Mesenchymal stem cell (in vitro differentiated cells and primary cell): ENCODE measurements around the gene ZC3H4.
A peak's percentile ranks its signal among the peaks of the same experiment; 100 is the strongest.

Experiments used
- DNase-seq: peaks from one replicate; pipeline ENCODE4 v3.0.0-alpha.2; 2013
- H2AFZ ChIP-seq: one replicate; pipeline ENCODE4 v1.6.1; 2013; ENCODE audit warnings: low read depth, mild to moderate bottlenecking, control low read depth, inconsistent platforms, low read length, moderate library complexity
- H2AK5ac ChIP-seq: 2 replicates; pipeline ENCODE4 v1.6.1; 2013; ENCODE audit warnings: low read length, moderate library complexity, mild to moderate bottlenecking, inconsistent platforms; ENCODE audit not compliant: severe bottlenecking
- H2BK120ac ChIP-seq: one replicate; pipeline ENCODE4 v1.6.1; 2013; ENCODE audit warnings: low read depth, mild to moderate bottlenecking, inconsistent platforms, low read length, moderate library complexity
- H2BK12ac ChIP-seq, 2 experiments: one replicate each; pipeline ENCODE4 v1.6.1; 2013; ENCODE audit warnings: inconsistent platforms in 2 of 2, low read length in 2 of 2, mild to moderate bottlenecking in 2 of 2, moderate library complexity in 2 of 2, control low read depth in 1 of 2
- H2BK15ac ChIP-seq: one replicate; pipeline ENCODE4 v1.6.1; 2013; ENCODE audit warnings: mild to moderate bottlenecking, low read depth, inconsistent platforms; ENCODE audit not compliant: poor library complexity, severe bottlenecking
- H2BK5ac ChIP-seq: 2 replicates; pipeline ENCODE4 v1.6.1; 2013; ENCODE audit warnings: low read depth, mild to moderate bottlenecking, low read length, control low read depth, inconsistent platforms; ENCODE audit not compliant: poor library complexity, severe bottlenecking
- H3K14ac ChIP-seq, 2 experiments: one replicate each; pipeline ENCODE4 v1.6.1; 2013; ENCODE audit warnings: inconsistent platforms in 2 of 2, low read length in 2 of 2, control low read depth in 1 of 2, mild to moderate bottlenecking in 1 of 2, moderate library complexity in 1 of 2
- H3K18ac ChIP-seq, 2 experiments: one replicate each; pipeline ENCODE4 v1.6.1; 2013; ENCODE audit warnings: inconsistent platforms in 2 of 2, low read length in 2 of 2, control low read depth in 1 of 2, low read depth in 1 of 2, mild to moderate bottlenecking in 1 of 2
- H3K23ac ChIP-seq, 2 experiments: one replicate each; pipeline ENCODE4 v1.6.1; 2013; ENCODE audit warnings: inconsistent platforms in 2 of 2, low read length in 2 of 2, mild to moderate bottlenecking in 2 of 2, moderate library complexity in 2 of 2, control low read depth in 1 of 2
- H3K27ac ChIP-seq: 2 replicates; pipeline ENCODE4 v1.5.1; 2013; ENCODE audit warnings: mild to moderate bottlenecking, moderate library complexity, low read length, control low read depth, inconsistent platforms; ENCODE audit not compliant: poor library complexity, severe bottlenecking
- H3K27me3 ChIP-seq, 2 experiments: 2 replicates each; pipeline versions ENCODE4 v1.6.1 to v1.7.0; 2013; ENCODE audit warnings: low read length in 2 of 2, mild to moderate bottlenecking in 2 of 2, moderate library complexity in 2 of 2, control low read depth in 1 of 2, inconsistent platforms in 1 of 2; ENCODE audit not compliant: control insufficient read depth in 1 of 2, insufficient read depth in 1 of 2
- H3K36me3 ChIP-seq, 2 experiments: 2 replicates each; pipeline versions ENCODE4 v1.6.1 to v1.7.0; 2013; ENCODE audit warnings: low read length in 2 of 2, control low read depth in 1 of 2, inconsistent platforms in 1 of 2, low read depth in 1 of 2, mild to moderate bottlenecking in 1 of 2; ENCODE audit not compliant: insufficient read depth in 2 of 2, control insufficient read depth in 1 of 2
- H3K4ac ChIP-seq, 2 experiments: one replicate each; pipeline ENCODE4 v1.6.1; 2013; ENCODE audit warnings: inconsistent platforms in 2 of 2, low read length in 2 of 2, mild to moderate bottlenecking in 2 of 2, moderate library complexity in 2 of 2, control low read depth in 1 of 2, low read depth in 1 of 2
- H3K4me1 ChIP-seq: 2 replicates; pipeline ENCODE4 v1.6.1; 2013; ENCODE audit warnings: low read depth, low read length, control low read depth; ENCODE audit not compliant: control insufficient read depth, insufficient read depth
- H3K4me2 ChIP-seq: 2 replicates; pipeline ENCODE4 v1.6.1; 2013; ENCODE audit warnings: low read length, mild to moderate bottlenecking, inconsistent platforms; ENCODE audit not compliant: poor library complexity, severe bottlenecking
- H3K4me3 ChIP-seq, 2 experiments: 2 replicates each; pipeline versions ENCODE4 v1.5.1 to v1.7.0; 2013; ENCODE audit warnings: low read length in 2 of 2, mild to moderate bottlenecking in 2 of 2, control low read depth in 1 of 2, low read depth in 1 of 2; ENCODE audit not compliant: insufficient read depth in 1 of 2
- H3K79me1 ChIP-seq: replicated peaks from 2 replicates; pipeline ENCODE4 v1.6.1; 2013; ENCODE audit warnings: mild to moderate bottlenecking, control low read depth, low read length, inconsistent platforms; ENCODE audit not compliant: poor library complexity, severe bottlenecking
- H3K9ac ChIP-seq: 2 replicates; pipeline ENCODE4 v1.7.0; 2013; ENCODE audit warnings: mild to moderate bottlenecking, low read length, moderate library complexity
- H3K9me3 ChIP-seq: 2 replicates; pipeline ENCODE4 v1.7.0; 2013; ENCODE audit warnings: mild to moderate bottlenecking, low read length; ENCODE audit not compliant: control insufficient read depth
- H4K8ac ChIP-seq: one replicate; pipeline ENCODE4 v1.6.1; 2013; ENCODE audit warnings: inconsistent platforms, mild to moderate bottlenecking, low read length, moderate library complexity
- H4K91ac ChIP-seq: one replicate; pipeline ENCODE4 v1.6.1; 2013; ENCODE audit warnings: mild to moderate bottlenecking, low read length, inconsistent platforms
- WGBS: methylation state at CpG from one replicate; pipeline ENCODE4 v1.1.7; 2013; ENCODE audit warnings: mixed read lengths; 5-methylcytosine and 5-hydroxymethylcytosine counted together

Gene ZC3H4

GRCh38 chr19:47021536-47022139 is 91.9 kb downstream of the ZC3H4 start:
- H3K27me3 ChIP-seq: peaks cover 54 to 63% of the 10 kb centered on the region in 2 experiments
- H3K4me3 ChIP-seq: no peak overlapping the region
- H2BK15ac ChIP-seq: peak overlapping the region; percentile 30

GRCh38 chr19:47020992-47021496 is 92.5 kb downstream of the ZC3H4 start:
- H3K36me3 ChIP-seq: no peaks in the 10 kb centered on the region
- H3K27me3 ChIP-seq: peaks cover 50 to 59% of the 10 kb centered on the region in 2 experiments
- no peak overlapping the region for H2BK15ac ChIP-seq
- no peak overlapping the region for H4K91ac ChIP-seq
- H2AFZ ChIP-seq: no peak overlapping the region
- no peak overlapping the region for H2BK12ac ChIP-seq
- peak overlapping the region in 1 of 2 experiments; percentile 80 for H3K23ac ChIP-seq
- H3K14ac ChIP-seq: no peak overlapping the region
- H3K79me1 ChIP-seq: no peaks in the 10 kb centered on the region
- no peak overlapping the region for H3K9ac ChIP-seq
- peak overlapping the region in 1 of 2 experiments; percentile 58 for H3K4me3 ChIP-seq
- H2BK120ac ChIP-seq: peak overlapping the region; percentile 0
- peak overlapping the region; percentile 57 for H2BK5ac ChIP-seq
- H4K8ac ChIP-seq: peak overlapping the region; percentile 64
- WGBS: under 1% methylated on average over 35 of the region's 37 CpGs
- no peak overlapping the region for H3K4ac ChIP-seq
- peak; percentile 29 for DNase-seq
- no peaks in the 10 kb centered on the region for H3K9me3 ChIP-seq
- peaks cover 31% of the 10 kb centered on the region for H3K4me1 ChIP-seq
- no peak overlapping the region for H3K27ac ChIP-seq
- no peak overlapping the region for H3K18ac ChIP-seq
- no peak overlapping the region for H2AK5ac ChIP-seq
- H3K4me2 ChIP-seq: peak overlapping the region; percentile 79

More at GRCh38 chr19:47021536-47022139, 91.9 kb downstream of the ZC3H4 start:
- no peak overlapping the region for H4K91ac ChIP-seq
- H3K4ac ChIP-seq: no peak overlapping the region
- DNase-seq: no peak
- H3K36me3 ChIP-seq: no peaks in the 10 kb centered on the region
- H2AFZ ChIP-seq: no peak overlapping the region
- no peak overlapping the region for H2BK12ac ChIP-seq
- H3K18ac ChIP-seq: peak overlapping the region in 1 of 2 experiments; percentile 14
- H3K27ac ChIP-seq: no peak overlapping the region
- peaks cover 31% of the 10 kb centered on the region for H3K4me1 ChIP-seq
- H3K79me1 ChIP-seq: no peaks in the 10 kb centered on the region
- H4K8ac ChIP-seq: no peak overlapping the region
- H2BK5ac ChIP-seq: no peak overlapping the region
- peak overlapping the region; percentile 79 for H3K4me2 ChIP-seq
- no peak overlapping the region for H3K9ac ChIP-seq
- 6% methylated on average over 49 of the region's 50 CpGs for WGBS
- H3K9me3 ChIP-seq: no peaks in the 10 kb centered on the region
- H2AK5ac ChIP-seq: no peak overlapping the region
- no peak overlapping the region for H3K23ac ChIP-seq
- no peak overlapping the region for H2BK120ac ChIP-seq
- no peak overlapping the region for H3K14ac ChIP-seq

GRCh38 chr19:47020132-47020805 is 93.3 kb downstream of the ZC3H4 start:
- peak overlapping the region in 1 of 2 experiments; percentile 59 for H3K23ac ChIP-seq
- peaks cover 45 to 53% of the 10 kb centered on the region in 2 experiments for H3K27me3 ChIP-seq
- H4K8ac ChIP-seq: no peak overlapping the region
- H2BK5ac ChIP-seq: no peak overlapping the region
- no peak overlapping the region for H4K91ac ChIP-seq
- no peak for DNase-seq
- H2AK5ac ChIP-seq: no peak overlapping the region
- H3K27ac ChIP-seq: no peak overlapping the region
- H3K4me1 ChIP-seq: peaks cover 31% of the 10 kb centered on the region
- no peak overlapping the region for H3K4me3 ChIP-seq
- 4% methylated on average over 50 of the region's 62 CpGs for WGBS
- H2AFZ ChIP-seq: no peak overlapping the region
- H3K4ac ChIP-seq: peak overlapping the region in 1 of 2 experiments; percentile 35
- no peaks in the 10 kb centered on the region for H3K79me1 ChIP-seq
- no peak overlapping the region for H3K9ac ChIP-seq
- peak overlapping the region; percentile 79 for H3K4me2 ChIP-seq
- H3K18ac ChIP-seq: peak overlapping the region in 1 of 2 experiments; percentile 57
- no peaks in the 10 kb centered on the region for H3K36me3 ChIP-seq
- no peak overlapping the region for H2BK12ac ChIP-seq
- H3K9me3 ChIP-seq: no peaks in the 10 kb centered on the region
- peak overlapping the region; percentile 63 for H2BK15ac ChIP-seq
- H3K14ac ChIP-seq: no peak overlapping the region
- H2BK120ac ChIP-seq: no peak overlapping the region

- peaks cover 31% of the 10 kb centered on the region for H3K4me1 ChIP-seq
- H3K14ac ChIP-seq: peak within 1 kb of the TSS in 1 of 2 experiments; percentile 20
- no peak within 1 kb of the TSS for H2AK5ac ChIP-seq
- peak within 1 kb of the TSS in 1 of 2 experiments; percentile 59 for H3K23ac ChIP-seq
- peak within 1 kb of the TSS in 1 of 2 experiments; percentile 57 for H3K18ac ChIP-seq
- H3K27ac ChIP-seq: no peak within 1 kb of the TSS
- WGBS: 3% methylated on average over 43 of the region's 58 CpGs
- H3K4ac ChIP-seq: peak within 1 kb of the TSS in 1 of 2 experiments; percentile 35
- peak within 1 kb of the TSS; percentile 79 for H3K4me2 ChIP-seq
- H3K4me3 ChIP-seq: peak within 1 kb of the TSS in 1 of 2 experiments; percentile 7
- H2BK5ac ChIP-seq: no peak within 1 kb of the TSS
- peak within 1 kb of the TSS; percentile 63 for H2BK15ac ChIP-seq
- H2BK120ac ChIP-seq: no peak within 1 kb of the TSS
- H2AFZ ChIP-seq: no peak within 1 kb of the TSS
- DNase-seq: no peak
- H3K27me3 ChIP-seq: peaks cover 43 to 52% of the 10 kb centered on the region in 2 experiments
- H3K36me3 ChIP-seq: no peaks in the 10 kb centered on the region
- no peaks in the 10 kb centered on the region for H3K9me3 ChIP-seq
- H3K9ac ChIP-seq: no peak within 1 kb of the TSS
- H2BK12ac ChIP-seq: no peak within 1 kb of the TSS
- H4K91ac ChIP-seq: no peak within 1 kb of the TSS
- no peaks in the 10 kb centered on the region for H3K79me1 ChIP-seq
- peak within 1 kb of the TSS; percentile 60 for H4K8ac ChIP-seq
Observed at GRCh38 chr19:47019431-47020041, 94.0 kb downstream of the ZC3H4 start, which contains the start of gene NPAS1. Gene NPAS1 (plus strand): TSS chr19:47019837. CDS start chr19:47021048, 1,211 bp downstream.
